ENCODE data around the gene GZF1. TPM values are rescaled to one million over a fixed set of nuclear protein-coding genes. Genes with fewer than 3 reads are reported as not detected.

The GZF1 gene
- total RNA-seq, 1 donor from 2014 or later = 24.9 TPM

DNA sequence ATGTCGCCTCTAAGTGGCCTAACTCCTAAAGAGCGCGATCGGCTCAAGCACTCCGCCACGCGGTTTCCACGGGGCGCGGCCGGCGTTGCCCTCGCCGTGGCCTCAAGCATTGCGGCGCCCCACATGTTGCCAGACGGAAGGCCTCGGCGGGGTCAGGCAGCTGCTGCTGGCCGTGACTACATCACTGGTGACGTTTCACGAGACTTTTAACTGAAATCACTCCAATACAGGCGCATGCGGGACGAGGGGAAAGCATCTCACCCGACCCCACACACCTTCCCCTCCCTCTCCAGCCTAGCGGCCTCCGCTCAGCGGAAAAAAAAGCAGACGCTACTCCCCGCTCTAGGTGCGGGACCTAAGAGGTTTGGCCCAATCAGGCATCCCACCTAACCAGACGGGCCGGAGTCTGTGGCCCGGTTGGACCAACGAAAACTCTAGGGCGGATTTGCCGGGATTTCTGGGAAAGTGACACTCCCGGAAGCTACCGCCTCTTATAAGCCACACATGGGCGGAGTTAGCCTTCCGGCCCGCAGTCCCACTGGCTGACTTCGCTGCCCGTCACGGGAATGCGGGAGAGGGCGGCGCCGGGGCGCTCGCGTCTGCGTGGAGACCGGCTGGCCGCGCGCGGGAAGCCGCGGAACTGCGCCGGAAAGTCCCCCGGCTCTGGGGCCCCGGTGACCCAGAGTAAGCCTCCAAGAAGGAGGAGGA, 11.6 kb upstream of the GZF1 start, which contains the start of gene NXT1:
Gene NXT1, plus strand, starts transcription at position 596 of the 708 bp plus-strand sequence. CDS start 3,251 bp downstream, outside the sequence.
- H3K27ac ChIP-seq (replicated peaks) = peak within 1 kb of the TSS; percentile 100
- peak; percentile 96 for DNase-seq
- intact Hi-C loops (cut with micrococcal nuclease) = no loop called here
- peak within 1 kb of the TSS; percentile 99 for H3K4me3 ChIP-seq
- peaks cover 11% of the 10 kb centered on the region for H3K36me3 ChIP-seq
- H3K4me1 ChIP-seq = peaks cover 31% of the 10 kb centered on the region
- TF ChIP-seq, protein P1, sequence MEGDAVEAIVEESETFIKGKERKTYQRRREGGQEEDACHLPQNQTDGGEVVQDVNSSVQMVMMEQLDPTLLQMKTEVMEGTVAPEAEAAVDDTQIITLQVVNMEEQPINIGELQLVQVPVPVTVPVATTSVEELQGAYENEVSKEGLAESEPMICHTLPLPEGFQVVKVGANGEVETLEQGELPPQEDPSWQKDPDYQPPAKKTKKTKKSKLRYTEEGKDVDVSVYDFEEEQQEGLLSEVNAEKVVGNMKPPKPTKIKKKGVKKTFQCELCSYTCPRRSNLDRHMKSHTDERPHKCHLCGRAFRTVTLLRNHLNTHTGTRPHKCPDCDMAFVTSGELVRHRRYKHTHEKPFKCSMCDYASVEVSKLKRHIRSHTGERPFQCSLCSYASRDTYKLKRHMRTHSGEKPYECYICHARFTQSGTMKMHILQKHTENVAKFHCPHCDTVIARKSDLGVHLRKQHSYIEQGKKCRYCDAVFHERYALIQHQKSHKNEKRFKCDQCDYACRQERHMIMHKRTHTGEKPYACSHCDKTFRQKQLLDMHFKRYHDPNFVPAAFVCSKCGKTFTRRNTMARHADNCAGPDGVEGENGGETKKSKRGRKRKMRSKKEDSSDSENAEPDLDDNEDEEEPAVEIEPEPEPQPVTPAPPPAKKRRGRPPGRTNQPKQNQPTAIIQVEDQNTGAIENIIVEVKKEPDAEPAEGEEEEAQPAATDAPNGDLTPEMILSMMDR (IDR thresholded peaks at IDR 0.05; ENCODE audit: borderline replicate concordance) = no peak
- H3K9me3 ChIP-seq (replicated peaks) = no peaks in the 10 kb centered on the region
- H3K27me3 ChIP-seq (ENCODE audit: low read depth) = no peaks in the 10 kb centered on the region

DNA sequence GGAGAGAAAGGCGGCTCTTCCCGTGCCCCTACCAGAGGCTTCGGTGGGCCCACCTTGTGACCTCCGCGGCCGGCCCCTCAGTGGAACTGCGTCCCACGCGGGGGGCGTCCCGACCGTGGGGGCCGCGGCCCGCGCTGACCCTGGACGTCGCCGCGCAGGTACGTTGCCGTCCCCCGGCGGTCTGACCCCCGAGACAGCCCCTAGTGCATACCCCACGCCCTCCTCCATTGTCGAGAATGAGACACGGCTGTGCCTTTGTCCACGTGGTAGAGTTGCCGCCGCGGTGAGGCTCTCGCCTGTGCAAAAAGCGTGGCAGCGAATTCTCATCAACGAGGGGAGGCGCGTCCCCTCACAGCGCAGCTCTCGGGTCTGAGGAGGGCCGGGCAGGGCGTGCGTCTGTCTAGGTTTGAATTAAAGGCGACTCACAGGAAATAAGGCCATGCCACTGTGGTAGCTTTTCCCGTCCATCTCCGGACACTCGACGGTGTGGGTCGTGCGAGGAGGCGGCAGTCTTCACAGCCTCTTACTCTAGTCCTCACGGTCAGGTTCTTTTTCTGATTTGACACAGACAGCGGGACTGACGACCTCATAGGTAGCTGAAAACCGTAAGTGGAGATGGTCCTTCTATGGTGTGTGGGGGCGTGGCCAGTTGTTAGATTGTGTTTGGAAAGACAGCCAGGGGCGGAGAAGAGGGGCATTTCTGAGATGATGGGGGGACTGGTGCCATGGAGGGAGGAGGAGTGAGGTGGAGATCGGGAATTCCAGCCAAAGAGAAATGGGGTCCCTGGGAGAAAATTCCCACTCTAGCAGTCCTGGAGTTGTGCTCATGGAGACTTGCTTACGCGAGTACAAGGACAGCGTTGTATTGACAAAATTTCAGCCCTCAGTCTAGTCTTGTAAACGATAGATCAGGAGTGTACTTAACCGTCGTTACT, 10.8 kb upstream of the GZF1 start:
- H3K9me3 ChIP-seq (replicated peaks) = no peaks in the 10 kb centered on the region
- H3K36me3 ChIP-seq = peaks cover 11% of the 10 kb centered on the region
- peak overlapping the region; percentile 99 for H3K4me3 ChIP-seq
- intact Hi-C loops (cut with micrococcal nuclease) = no loop called here
- H3K27ac ChIP-seq (replicated peaks) = peak overlapping the region; percentile 100
- H3K27me3 ChIP-seq (ENCODE audit: low read depth) = no peaks in the 10 kb centered on the region
- peaks cover 35% of the 10 kb centered on the region for H3K4me1 ChIP-seq
- DNase-seq = peak; percentile 26
- TF ChIP-seq, protein P1 (IDR thresholded peaks at IDR 0.05; ENCODE audit: borderline replicate concordance) = no peak

DNA sequence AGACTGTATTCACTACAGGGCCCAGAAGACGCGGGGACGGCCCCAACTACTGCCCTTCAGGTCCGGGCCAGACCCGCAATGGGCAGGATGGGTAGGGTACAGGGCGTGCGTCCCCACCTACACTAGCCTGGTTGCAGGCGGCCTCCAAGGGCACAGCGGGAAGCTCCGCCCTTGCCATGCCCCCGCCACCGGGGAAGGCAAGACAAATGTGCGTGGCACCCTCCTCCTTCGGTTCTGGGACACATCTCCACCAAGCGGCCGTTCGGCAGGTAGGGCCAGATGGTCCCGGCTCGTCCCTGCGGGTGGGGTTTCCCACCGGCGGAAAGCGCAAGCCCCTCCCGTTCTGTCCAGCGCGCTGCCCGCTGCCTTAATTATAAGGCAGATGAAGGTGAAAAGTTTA, 5.8 kb upstream of the GZF1 start:
- H3K4me3 ChIP-seq = peak overlapping the region; percentile 78
- H3K36me3 ChIP-seq = peaks cover 11% of the 10 kb centered on the region
- intact Hi-C loops (cut with micrococcal nuclease) = no loop called here
- peak overlapping the region; percentile 100 for H3K27ac ChIP-seq (replicated peaks)
- H3K27me3 ChIP-seq (ENCODE audit: low read depth) = no peaks in the 10 kb centered on the region
- TF ChIP-seq, protein P1 (IDR thresholded peaks at IDR 0.05; ENCODE audit: borderline replicate concordance) = no peak
- no peak for DNase-seq
- H3K9me3 ChIP-seq (replicated peaks) = no peaks in the 10 kb centered on the region
- H3K4me1 ChIP-seq = peaks cover 64% of the 10 kb centered on the region

DNA sequence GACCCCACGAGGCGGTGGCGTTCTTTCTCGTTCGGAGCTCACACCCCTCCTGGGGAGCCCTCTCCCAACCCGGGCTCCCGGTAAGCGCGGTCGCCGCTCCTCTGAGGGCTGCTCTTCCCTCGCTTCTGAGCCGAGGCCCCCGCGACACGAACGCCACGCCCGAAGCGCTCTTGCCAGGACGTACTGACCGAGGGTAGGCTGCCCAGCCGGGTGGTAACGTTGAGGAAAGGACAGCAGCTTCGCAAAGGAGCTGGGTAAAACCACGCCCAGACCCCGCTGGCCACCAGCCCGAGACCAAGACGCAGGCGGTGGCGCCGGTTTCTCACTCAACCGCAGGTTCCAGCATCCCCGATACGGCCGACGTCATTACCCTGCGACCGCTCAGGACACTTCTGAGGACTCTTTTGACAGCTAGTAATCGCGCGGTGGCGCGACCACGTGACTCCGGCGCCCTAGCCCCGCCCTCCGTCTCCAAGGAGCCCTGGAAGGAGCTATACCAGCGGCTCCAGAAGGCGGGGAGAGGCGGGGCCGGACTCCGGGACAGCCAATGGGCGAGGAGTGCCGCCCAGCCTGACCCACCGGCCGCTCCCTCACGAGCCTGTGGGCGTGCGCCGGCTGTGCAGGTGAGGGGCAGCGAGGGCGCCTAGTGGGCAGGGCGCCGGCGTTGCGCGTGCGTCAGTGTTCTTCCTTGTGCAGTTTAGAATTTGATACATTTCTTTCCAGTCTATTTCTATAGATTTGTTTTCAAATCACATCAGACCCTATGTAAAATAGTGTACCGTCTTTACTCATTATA, 4.0 kb upstream of the GZF1 start:
- H3K4me3 ChIP-seq = peak overlapping the region; percentile 78
- no peaks in the 10 kb centered on the region for H3K9me3 ChIP-seq (replicated peaks)
- H3K27me3 ChIP-seq (ENCODE audit: low read depth) = no peaks in the 10 kb centered on the region
- H3K36me3 ChIP-seq = peaks cover 11% of the 10 kb centered on the region
- TF ChIP-seq, protein P1 (IDR thresholded peaks at IDR 0.05; ENCODE audit: borderline replicate concordance) = no peak
- DNase-seq = peak; percentile 100
- intact Hi-C loops (cut with micrococcal nuclease) = no loop called here
- peak overlapping the region; percentile 100 for H3K27ac ChIP-seq (replicated peaks)
- H3K4me1 ChIP-seq = peaks cover 60% of the 10 kb centered on the region

DNA sequence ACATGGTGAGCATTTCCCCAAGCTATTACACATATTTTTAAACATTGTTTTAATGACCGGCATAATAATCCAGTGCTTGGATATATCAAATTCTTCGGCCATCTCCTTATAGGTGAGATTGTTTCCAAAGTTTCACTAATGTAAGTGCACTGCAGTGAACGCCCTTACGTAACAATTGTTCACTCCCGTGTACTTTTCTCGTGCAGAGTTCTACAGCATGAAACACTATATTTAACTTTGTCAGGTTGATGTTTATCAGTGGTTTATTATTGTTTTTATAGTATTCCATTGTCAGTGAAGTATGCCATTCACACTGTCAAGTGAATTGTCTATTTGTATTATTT, 3.4 kb upstream of the GZF1 start:
- H3K27me3 ChIP-seq (ENCODE audit: low read depth) = no peaks in the 10 kb centered on the region
- peak overlapping the region; percentile 78 for H3K4me3 ChIP-seq
- DNase-seq = no peak
- TF ChIP-seq, protein P1 (IDR thresholded peaks at IDR 0.05; ENCODE audit: borderline replicate concordance) = no peak
- intact Hi-C loops (cut with micrococcal nuclease) = no loop called here
- H3K27ac ChIP-seq (replicated peaks) = peak overlapping the region; percentile 100
- peaks cover 11% of the 10 kb centered on the region for H3K36me3 ChIP-seq
- H3K4me1 ChIP-seq = peaks cover 66% of the 10 kb centered on the region
- no peaks in the 10 kb centered on the region for H3K9me3 ChIP-seq (replicated peaks)
